Kidney epithelial cell (primary cell): ENCODE results near the gene NPDC1. TPM values are rescaled to one million over a fixed set of nuclear protein-coding genes. Genes with fewer than 3 reads are reported as not detected.

Source experiments
- DNase-seq: peaks from one replicate; pipeline ENCODE4 v3.0.0-alpha.2; 2010; ENCODE audit warnings: low read depth
- H3K27me3 ChIP-seq: 2 replicates; pipeline ENCODE4 v1.6.0; 2011; ENCODE audit warnings: low read length; ENCODE audit not compliant: control insufficient read depth, insufficient read depth
- H3K36me3 ChIP-seq: 2 replicates; pipeline ENCODE4 v1.5.1; 2011; ENCODE audit warnings: low read length; ENCODE audit not compliant: control insufficient read depth, insufficient read depth
- H3K4me3 ChIP-seq: 2 replicates; pipeline ENCODE4 v1.5.1; 2011; ENCODE audit warnings: low read depth, mild to moderate bottlenecking, control low read depth, low read length
- CTCF ChIP-seq: IDR thresholded peaks from 2 replicates; pipeline ENCODE4 v1.5.1; 2011; ENCODE audit warnings: mild to moderate bottlenecking, moderate library complexity, low read length, control low read depth, inconsistent platforms; ENCODE audit not compliant: insufficient read depth, poor library complexity, severe bottlenecking
- total RNA-seq: library from RNA; depleted of rRNA; stranded (reverse); fragments of >200 nt; gene quantifications from 2 replicates; pipeline ENCODE4 v1.2.3, GENCODE V29; 2015

The NPDC1 gene
- total RNA-seq, 1 donor from 2014 or later: 58.3 TPM

- Histone ChIP-seq H3K4me3 (no peak within 1 kb of the TSS), H3K36me3 (no peaks in the 10 kb centered on the region), H3K27me3 (no peaks in the 10 kb centered on the region)
- no peak for TF ChIP-seq CTCF
- DNase-seq: no peak
Measured at GRCh38 chr9:136996361-136997292, 49.4 kb downstream of the NPDC1 start, which contains the start of gene CLIC3. CLIC3 (minus strand) TSS chr9:136996568; CDS start chr9:136996543, 25 bp downstream.

DNA sequence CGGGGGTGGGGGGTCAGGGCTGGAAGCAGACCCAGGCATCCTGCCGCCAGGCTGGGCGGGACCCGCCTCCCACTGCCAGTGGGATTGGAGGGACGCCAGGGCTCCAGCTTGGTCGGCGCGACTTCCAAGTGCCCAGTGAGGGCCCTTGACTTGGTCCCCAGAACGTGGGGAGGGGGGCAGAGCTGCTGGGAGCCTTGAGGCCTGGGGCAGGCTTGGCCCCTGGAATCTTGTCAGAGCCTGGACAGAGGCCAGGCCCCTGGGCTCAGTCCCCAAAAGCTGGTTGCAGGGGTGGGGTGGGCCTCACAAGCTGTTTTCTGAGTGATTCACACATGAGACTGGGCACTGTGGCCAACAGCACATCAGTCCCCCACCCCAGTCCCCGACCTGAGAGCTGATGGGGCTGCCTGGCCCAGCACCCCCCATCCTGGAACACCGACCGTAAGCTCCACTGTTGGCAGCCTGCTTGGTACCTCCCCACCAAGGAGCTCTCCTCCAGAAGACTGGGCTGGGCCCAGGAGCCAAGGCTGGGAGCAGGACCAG is 50.1 kb downstream of the NPDC1 start:
- no peak for DNase-seq
- H3K27me3 ChIP-seq: no peaks in the 10 kb centered on the region
- TF ChIP-seq CTCF: no peak
- H3K4me3 ChIP-seq: no peak overlapping the region
- H3K36me3 ChIP-seq: no peaks in the 10 kb centered on the region

DNA sequence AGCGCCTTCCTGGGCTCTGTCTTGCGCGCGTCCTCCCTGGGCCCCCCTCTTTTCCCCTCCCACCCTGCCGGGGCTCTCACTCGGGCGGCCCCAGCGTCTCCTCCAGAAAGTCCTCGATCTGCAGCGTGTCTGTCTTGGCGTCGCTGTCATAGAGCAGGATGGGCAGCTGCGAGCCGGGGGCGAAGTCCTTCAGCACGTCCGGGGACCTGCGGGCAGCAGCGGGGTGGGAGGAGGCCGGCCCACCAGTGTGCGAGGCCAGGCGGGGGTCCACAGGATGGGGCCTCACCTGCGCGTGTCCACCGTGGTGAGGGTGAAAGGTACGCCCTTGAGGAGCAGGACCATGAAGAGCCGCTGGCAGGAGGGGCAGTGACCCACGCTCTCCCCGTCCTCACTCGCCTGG is 50.6 kb downstream of the NPDC1 start:
- TF ChIP-seq CTCF: no peak
- H3K4me3 ChIP-seq: no peak overlapping the region
- no peak for DNase-seq

DNA sequence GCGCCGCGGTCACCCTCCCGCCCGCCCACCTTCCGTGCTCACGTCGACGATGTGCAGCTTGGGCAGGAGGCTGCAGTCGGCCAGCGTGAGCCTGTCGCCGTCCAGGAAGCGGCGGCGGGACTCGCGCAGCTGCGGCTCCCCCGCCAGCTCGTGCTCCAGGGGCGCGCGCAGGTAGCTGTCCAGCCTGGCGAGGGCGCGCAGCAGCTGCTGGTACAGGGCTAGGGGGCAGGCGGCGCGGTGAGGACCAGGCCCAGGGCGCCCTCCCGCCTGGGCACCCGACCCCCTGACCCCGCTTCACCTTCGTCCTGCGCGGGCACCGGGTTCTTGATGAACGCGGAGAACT is 51.1 kb downstream of the NPDC1 start:
- Histone ChIP-seq H3K4me3 (no peak overlapping the region), H3K27me3 (no peaks in the 10 kb centered on the region), H3K36me3 (no peaks in the 10 kb centered on the region)
- DNase-seq: no peak
- no peak for TF ChIP-seq CTCF

More for the DNA sequence above, 50.6 kb downstream of the NPDC1 start:
- H3K27me3 ChIP-seq: no peaks in the 10 kb centered on the region
- no peaks in the 10 kb centered on the region for H3K36me3 ChIP-seq

DNA sequence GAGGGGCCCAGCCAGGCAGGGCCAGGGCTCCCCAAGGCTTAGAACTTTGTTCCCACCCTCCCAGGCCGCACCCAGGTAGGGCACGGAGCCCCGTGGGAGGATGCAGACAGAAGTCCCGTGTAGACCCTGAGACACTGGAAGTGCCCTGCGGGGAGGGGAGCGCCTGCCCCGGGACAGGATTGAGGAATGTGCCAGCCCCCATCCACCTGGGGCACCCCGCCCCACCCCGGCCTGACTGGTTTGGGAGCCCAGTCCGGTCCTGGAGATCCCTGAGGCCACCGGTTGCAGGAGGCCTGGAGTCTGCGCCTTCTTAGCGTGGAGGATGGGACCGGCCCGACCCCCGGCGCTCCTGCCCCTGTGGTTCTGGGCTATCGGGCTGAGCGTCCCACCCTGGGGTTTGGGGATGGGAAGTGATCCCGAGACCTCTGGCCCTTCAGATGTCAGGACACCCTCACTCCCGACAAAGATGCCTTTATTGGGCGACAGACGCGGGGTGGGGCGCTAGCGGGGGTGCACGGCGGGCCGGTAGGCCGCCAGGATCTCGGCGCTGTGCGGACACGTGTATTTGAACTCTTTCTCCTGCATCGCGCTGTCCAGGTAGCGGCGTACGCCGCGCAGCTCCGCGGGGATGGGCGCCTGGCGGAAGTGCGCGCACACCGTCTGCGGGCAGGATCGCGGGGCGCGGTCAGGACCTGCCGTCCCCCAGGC is 51.6 kb downstream of the NPDC1 start:
- H3K4me3 ChIP-seq: no peak overlapping the region
- no peak for TF ChIP-seq CTCF
- no peaks in the 10 kb centered on the region for H3K27me3 ChIP-seq
- no peak for DNase-seq
- no peaks in the 10 kb centered on the region for H3K36me3 ChIP-seq
